ENCODE results near the gene EFHD1.
"Not testable (repeated sequence)": the region's sequence is repeated elsewhere in the genome, so short reads cannot be mapped to it uniquely, and the experiment has no call there.

The EFHD1 gene

GRCh38 chr2:232696609-232697058, 63.2 kb downstream of the EFHD1 start:
- no peak for DNase-seq (ENCODE audit: low spot score)

- DNase-seq (ENCODE audit: low spot score): peak; percentile 98
Measured at GRCh38 chr2:232697059-232697806, 63.8 kb downstream of the EFHD1 start, which contains the start of gene GIGYF2. TSS of gene GIGYF2 (plus strand) at chr2:232697331. CDS start at chr2:232735198, 37,867 bp downstream.

DNA sequence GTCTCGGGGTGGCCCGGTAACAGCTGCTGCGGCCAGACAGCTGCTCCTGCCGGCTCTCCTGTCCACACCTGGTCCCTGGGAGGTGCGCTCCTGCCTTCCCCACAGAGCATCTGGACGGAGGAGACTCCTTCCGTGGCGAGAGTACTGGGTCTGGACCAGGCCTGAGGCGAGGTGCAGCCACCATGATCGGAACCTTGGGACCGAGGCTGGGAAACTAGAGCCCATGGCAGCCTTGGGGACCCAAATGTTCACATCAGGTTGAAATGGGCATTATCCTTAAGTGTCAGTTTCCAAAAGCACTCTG, 64.4 kb downstream of the EFHD1 start:
- DNase-seq (ENCODE audit: low spot score): no peak

DNA sequence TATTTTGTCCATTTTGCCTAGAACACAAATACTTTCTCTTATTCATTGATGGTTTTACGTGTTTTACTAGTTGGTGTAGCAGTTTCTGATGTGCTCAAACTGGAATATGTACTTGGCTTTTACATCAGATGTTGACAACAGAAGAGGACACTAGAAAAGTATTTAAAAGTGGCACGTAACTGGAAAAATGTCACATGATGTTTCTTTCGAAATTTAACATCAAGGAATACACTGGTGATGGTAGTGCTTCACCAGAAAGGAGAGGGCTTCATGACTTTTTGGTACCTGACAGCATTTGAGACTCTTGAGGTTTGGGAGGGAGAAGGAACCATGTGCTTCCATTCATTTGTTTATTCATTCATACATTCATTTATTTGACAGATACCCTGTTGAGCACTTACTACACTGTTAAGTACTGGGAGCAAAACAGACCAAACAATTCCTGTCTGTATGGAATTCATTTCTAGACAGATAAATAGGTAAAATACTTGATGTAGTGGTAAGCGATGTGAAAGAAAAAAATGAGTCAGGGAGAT, 65.2 kb downstream of the EFHD1 start:
- DNase-seq (ENCODE audit: low spot score): no peak

DNA sequence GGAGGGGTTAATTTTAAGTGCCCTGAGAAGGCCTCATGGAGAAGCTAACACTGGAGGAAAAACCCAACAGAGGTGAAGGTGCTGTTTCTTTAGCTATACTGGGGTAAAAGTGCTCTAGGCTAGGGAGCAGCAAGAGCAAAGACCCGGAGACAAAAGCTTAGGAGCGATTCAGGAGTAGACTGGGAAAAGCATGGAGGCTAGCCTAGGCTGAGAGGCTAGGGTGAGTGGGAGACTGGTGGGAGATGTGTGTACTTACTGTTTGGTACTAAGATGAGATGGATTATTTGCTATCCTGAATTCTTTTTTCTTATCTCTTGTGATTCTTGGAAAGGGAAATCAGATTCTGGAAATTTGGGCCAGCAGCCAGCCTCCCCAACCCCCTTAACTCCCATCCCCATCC, 65.7 kb downstream of the EFHD1 start:
- DNase-seq (ENCODE audit: low spot score): no peak

- DNase-seq (ENCODE audit: low spot score): no peak
Measured at GRCh38 chr2:232700154-232700553, 66.8 kb downstream of the EFHD1 start.

- DNase-seq (ENCODE audit: low spot score): no peak
Measured at GRCh38 chr2:232707076-232707475, 73.7 kb downstream of the EFHD1 start.

DNA sequence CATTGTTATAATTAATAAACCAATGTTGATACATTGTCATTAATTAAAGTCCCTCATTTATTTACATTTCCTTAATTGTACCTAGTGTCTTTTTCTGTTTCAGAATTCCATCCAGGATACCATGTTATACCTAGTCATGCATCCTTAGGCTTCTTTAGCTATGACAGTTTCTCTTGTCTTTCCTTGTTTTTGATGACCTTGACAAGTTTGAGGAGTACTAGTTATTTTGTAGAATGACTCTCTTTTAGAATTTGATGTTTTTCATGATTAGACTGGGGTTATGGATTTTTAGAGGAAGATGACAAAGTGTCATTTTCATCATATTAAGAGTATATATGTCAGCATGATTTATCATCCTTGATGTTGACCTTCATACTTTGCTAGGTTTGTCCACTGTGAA, 80.1 kb downstream of the EFHD1 start:
- no peak for DNase-seq (ENCODE audit: low spot score)

DNA sequence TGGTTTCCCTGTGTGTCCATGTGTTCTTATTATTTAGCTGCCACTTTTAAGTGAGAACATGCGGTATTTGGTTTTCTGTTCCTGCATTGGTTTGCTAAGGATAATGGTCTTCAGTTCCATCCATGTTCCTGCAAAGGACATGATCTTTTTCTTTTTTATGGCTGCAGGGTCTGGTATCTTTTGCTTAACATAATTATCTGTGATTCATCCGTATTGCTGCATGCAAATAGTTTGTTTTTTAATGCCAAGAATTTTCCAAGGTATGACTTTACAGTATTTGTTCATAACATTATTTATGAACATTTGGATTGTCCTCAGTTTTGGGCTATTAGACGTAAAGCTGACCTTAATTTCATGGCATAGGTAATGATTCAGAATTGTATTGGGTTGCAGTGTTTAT, 81.6 kb downstream of the EFHD1 start:
- DNase-seq (ENCODE audit: low spot score): no peak

GRCh38 chr2:232720056-232720455, 86.7 kb downstream of the EFHD1 start:
- not testable (repeated sequence) for DNase-seq (ENCODE audit: low spot score)

DNA sequence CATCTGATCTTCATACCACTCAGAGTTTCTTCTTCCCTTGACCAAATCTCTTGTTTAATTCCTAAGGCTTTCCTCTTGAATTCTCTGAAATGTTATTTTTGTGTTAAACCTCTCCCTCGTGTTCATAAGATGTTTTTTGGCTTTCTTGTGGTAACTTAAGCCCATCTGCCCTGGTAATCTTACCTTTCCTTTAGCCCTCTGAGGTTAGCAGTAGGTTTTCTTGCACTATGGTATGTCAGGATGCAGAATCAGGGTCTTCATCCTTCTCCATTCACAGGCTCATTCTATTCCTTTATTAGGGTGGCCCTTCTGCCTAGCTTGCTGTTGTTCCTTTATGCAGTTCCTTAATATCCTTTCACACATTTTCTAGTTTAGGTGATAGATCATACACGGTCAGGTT, 87.9 kb downstream of the EFHD1 start:
- no peak for DNase-seq (ENCODE audit: low spot score)

DNA sequence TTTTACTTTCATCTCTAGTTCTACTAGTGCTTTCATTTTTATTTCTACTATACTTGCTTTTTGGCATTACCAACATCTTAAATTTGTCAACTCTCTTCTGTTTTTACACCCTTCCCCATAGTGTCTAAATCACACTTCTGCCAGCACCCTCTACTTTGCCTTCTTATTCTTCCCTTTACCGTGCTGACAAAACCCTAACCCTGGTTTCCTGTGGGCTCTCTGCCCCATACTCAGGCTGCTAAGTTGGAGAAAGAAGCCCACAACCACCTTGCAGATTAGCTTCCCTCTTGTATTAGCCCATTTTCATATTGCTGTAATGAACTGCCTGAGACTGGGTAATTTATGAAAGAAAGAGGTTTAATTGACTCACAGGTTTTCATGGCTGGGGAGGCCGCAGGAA, 88.5 kb downstream of the EFHD1 start:
- DNase-seq (ENCODE audit: low spot score): no peak

- DNase-seq (ENCODE audit: low spot score): no peak
Measured at GRCh38 chr2:232723027-232723426, 89.6 kb downstream of the EFHD1 start.

GRCh38 chr2:232728785-232729184, 95.4 kb downstream of the EFHD1 start:
- DNase-seq (ENCODE audit: low spot score): no peak

GRCh38 chr2:232731470-232731869, 98.1 kb downstream of the EFHD1 start:
- no peak for DNase-seq (ENCODE audit: low spot score)

Data from D341Med (cell line).